Caco-2 (cell line): ENCODE measurements around the gene ADAM12. TPM values are rescaled to one million over a fixed set of nuclear protein-coding genes. Genes with fewer than 3 reads are reported as not detected.
"Not testable (repeated sequence)": the region's sequence is repeated elsewhere in the genome, so short reads cannot be mapped to it uniquely, and the experiment has no call there.

ENCODE experiments used
- BruUV-seq: library from RNA; stranded (reverse); fragments of 400-500 nt; replicated peaks from 2 replicates; lab custom pipeline; 2021; lab: Mats Ljungman, UMichigan
- CTCF ChIA-PET: fragments of 300-600 bp; sonication (Branson Sonifier 250); formaldehyde crosslinking; loops from one replicate; lab custom pipeline; 2022; ENCODE audit warnings: antibody characterized with exemption; lab: Charles Lee
- POLR2A ChIA-PET: fragments of 300-600 bp; sonication (Branson Sonifier 250); formaldehyde crosslinking; loops from one replicate; lab custom pipeline; 2022; ENCODE audit warnings: antibody characterized with exemption; lab: Charles Lee
- DNase-seq, 2 experiments: peaks; one replicate each; pipeline versions ENCODE4 v3.0.0 to v3.0.0-alpha.2; 2020 to 2022
- H3K27me3 ChIP-seq: replicated peaks from 2 replicates; pipeline ENCODE4 v1.6.0; 2011; ENCODE audit warnings: low read length; ENCODE audit not compliant: control insufficient read depth, insufficient read depth
- H3K36me3 ChIP-seq: 2 replicates; pipeline ENCODE4 v1.5.1; 2011; ENCODE audit warnings: low read length; ENCODE audit not compliant: control insufficient read depth, insufficient read depth
- H3K4me1 ChIP-seq: fragments of 250-450 bp; sonication (Bioruptor Pico); 2 replicates; pipeline ENCODE4 v1.5.1; 2020; ENCODE audit warnings: mild to moderate bottlenecking
- H3K4me3 ChIP-seq: 2 replicates; pipeline ENCODE4 v1.5.1; 2011; ENCODE audit warnings: low read depth, mild to moderate bottlenecking, control low read depth, low read length
- H3K9me3 ChIP-seq: fragments of 250-450 bp; sonication (Bioruptor Pico); 2 replicates; pipeline ENCODE4 v1.5.1; 2020; ENCODE audit warnings: mild to moderate bottlenecking, moderate library complexity
- H3K27ac Mint-ChIP-seq: one replicate; pipeline ENCODE4 v1.8.0; 2022; ENCODE audit warnings: mixed read lengths; ENCODE audit not compliant: unreplicated experiment
- H3K27me3 Mint-ChIP-seq: one replicate; pipeline ENCODE4 v1.8.0; 2022; ENCODE audit warnings: mixed read lengths; ENCODE audit not compliant: insufficient read depth, unreplicated experiment
- H3K36me3 Mint-ChIP-seq: one replicate; pipeline ENCODE4 v1.8.0; 2022; ENCODE audit warnings: mild to moderate bottlenecking, mixed read lengths; ENCODE audit not compliant: insufficient read depth, unreplicated experiment
- H3K4me1 Mint-ChIP-seq: one replicate; pipeline ENCODE4 v1.8.0; 2022; ENCODE audit warnings: low read depth, mixed read lengths; ENCODE audit not compliant: unreplicated experiment
- H3K4me3 Mint-ChIP-seq: one replicate; pipeline ENCODE4 v1.8.0; 2022; ENCODE audit warnings: mild to moderate bottlenecking, moderate library complexity, mixed read lengths; ENCODE audit not compliant: unreplicated experiment
- H3K9me3 Mint-ChIP-seq: one replicate; pipeline ENCODE4 v1.8.0; 2022; ENCODE audit warnings: mixed read lengths; ENCODE audit not compliant: unreplicated experiment
- CTCF ChIP-seq, 2 experiments: fragments of 200-600 bp in 1 of 2; IDR thresholded peaks; 1 replicate in 1 of 2; 2 replicates in 1 of 2; pipeline versions ENCODE4 v1.5.1 to v1.8.0; 2011 to 2022; ENCODE audit warnings: antibody characterized with exemption in 1 of 2, control low read depth in 1 of 2, inconsistent platforms in 1 of 2, low read depth in 1 of 2, low read length in 1 of 2, mild to moderate bottlenecking in 1 of 2, moderate library complexity in 1 of 2; ENCODE audit not compliant: insufficient read depth in 1 of 2, severe bottlenecking in 1 of 2, unreplicated experiment in 1 of 2
- intact Hi-C: fragments of 100-400 bp; cut with micrococcal nuclease; formaldehyde crosslinking; loops from one replicate; pipeline ENCODE4 v1.10.0; 2022; ENCODE audit not compliant: unreplicated experiment
- total RNA-seq: library from RNA; stranded (reverse); gene quantifications from 2 replicates; pipeline ENCODE4 v1.2.3, GENCODE V29; 2022

The ADAM12 gene
- total RNA-seq, 1 experiment from 2014 or later: not detected

- H3K36me3 Mint-ChIP-seq: no peaks in the 10 kb centered on the region
- H3K4me3 Mint-ChIP-seq: no peak overlapping the region
- no peaks in the 10 kb centered on the region for H3K27me3 ChIP-seq
- ChIA-PET POLR2A (no interaction called here), CTCF (no interaction called here)
- H3K36me3 ChIP-seq: no peaks in the 10 kb centered on the region
- H3K4me1 ChIP-seq: peaks cover 14% of the 10 kb centered on the region
- H3K4me3 ChIP-seq: no peak overlapping the region
- no peaks in the 10 kb centered on the region for H3K4me1 Mint-ChIP-seq
- no peak for TF ChIP-seq CTCF (IDR thresholded peaks at IDR 0.05; ENCODE audit: insufficient read depth in 1 of 2, low read depth in 1 of 2, low read length in 1 of 2, severe bottlenecking in 1 of 2, unreplicated experiment in 1 of 2)
- intact Hi-C loops: no loop called here
- no peaks in the 10 kb centered on the region for H3K9me3 ChIP-seq
- DNase-seq: peak in 1 of 2 experiments; percentile 14
- no TSS peak for BruUV-seq
- H3K27ac Mint-ChIP-seq: no peak overlapping the region
- H3K9me3 Mint-ChIP-seq: peaks cover 17% of the 10 kb centered on the region
- peaks cover 13% of the 10 kb centered on the region for H3K27me3 Mint-ChIP-seq
Measured at GRCh38 chr10:126250045-126250444, 138.2 kb downstream of the ADAM12 start.

- H3K4me3 ChIP-seq: no peak overlapping the region
- CTCF ChIA-PET: no interaction called here
- Mint-ChIP-seq H3K36me3 (no peaks in the 10 kb centered on the region), H3K4me3 (no peak overlapping the region), H3K4me1 (no peaks in the 10 kb centered on the region), H3K27ac (no peak overlapping the region), H3K27me3 (peaks cover 10% of the 10 kb centered on the region), H3K9me3 (peaks cover 17% of the 10 kb centered on the region)
- no peaks in the 10 kb centered on the region for H3K9me3 ChIP-seq
- BruUV-seq: no TSS peak
- POLR2A ChIA-PET: no interaction called here
- no peak for DNase-seq
- no peaks in the 10 kb centered on the region for H3K27me3 ChIP-seq
- intact Hi-C loops: no loop called here
- TF ChIP-seq CTCF (IDR thresholded peaks at IDR 0.05; ENCODE audit: insufficient read depth in 1 of 2, low read depth in 1 of 2, low read length in 1 of 2, severe bottlenecking in 1 of 2, unreplicated experiment in 1 of 2): no peak
- H3K4me1 ChIP-seq: peaks cover 14% of the 10 kb centered on the region
- H3K36me3 ChIP-seq: no peaks in the 10 kb centered on the region
Measured at GRCh38 chr10:126247446-126247975, 140.8 kb downstream of the ADAM12 start.

- DNase-seq, H3K27me3 Mint-ChIP-seq, H3K4me3 ChIP-seq, BruUV-seq, H3K36me3 Mint-ChIP-seq, H3K36me3 ChIP-seq, H3K27ac Mint-ChIP-seq, H3K4me3 Mint-ChIP-seq, CTCF ChIA-PET, H3K4me1 Mint-ChIP-seq, H3K9me3 Mint-ChIP-seq, intact Hi-C loops, H3K27me3 ChIP-seq, POLR2A ChIA-PET, H3K9me3 ChIP-seq: not testable (repeated sequence)
- H3K4me1 ChIP-seq: peaks cover 14% of the 10 kb centered on the region
Measured at GRCh38 chr10:126246396-126246795, 141.9 kb downstream of the ADAM12 start.

GRCh38 chr10:126245501-126245900, 142.8 kb downstream of the ADAM12 start:
- Mint-ChIP-seq H3K4me3 (no peak overlapping the region), H3K4me1 (no peaks in the 10 kb centered on the region), H3K9me3 (no peaks in the 10 kb centered on the region), H3K36me3 (no peaks in the 10 kb centered on the region), H3K27ac (no peak overlapping the region), H3K27me3 (peaks cover 3% of the 10 kb centered on the region)
- ChIA-PET CTCF (no interaction called here), POLR2A (no interaction called here)
- Histone ChIP-seq H3K4me1 (peaks cover 14% of the 10 kb centered on the region), H3K9me3 (no peaks in the 10 kb centered on the region), H3K4me3 (no peak overlapping the region), H3K36me3 (no peaks in the 10 kb centered on the region), H3K27me3 (no peaks in the 10 kb centered on the region)
- TF ChIP-seq CTCF (IDR thresholded peaks at IDR 0.05; ENCODE audit: insufficient read depth in 1 of 2, low read depth in 1 of 2, low read length in 1 of 2, severe bottlenecking in 1 of 2, unreplicated experiment in 1 of 2): no peak
- DNase-seq: no peak
- no TSS peak for BruUV-seq
- intact Hi-C loops: no loop called here
